NCI-H1694 (cell line): Measurements from ENCODE around the gene BAZ1B.
A peak's percentile ranks its signal among the peaks of the same experiment; 100 is the strongest.
"Not testable (repeated sequence)": the region's sequence is repeated elsewhere in the genome, so short reads cannot be mapped to it uniquely, and the experiment has no call there.

Experiments used
- DNase-seq: peaks from one replicate; lab custom pipeline; 2025; lab: John Stamatoyannopoulos, UW

BAZ1B gene

GRCh38 chr7:73504920-73505319 is 17.2 kb downstream of the BAZ1B start:
- DNase-seq, result no peak

GRCh38 chr7:73504017-73504416 is 18.1 kb downstream of the BAZ1B start:
- DNase-seq, result no peak

GRCh38 chr7:73503229-73503628 is 18.9 kb downstream of the BAZ1B start:
- no peak for DNase-seq

- no peak for DNase-seq
Measured at GRCh38 chr7:73496626-73497025, 25.5 kb downstream of the BAZ1B start.

- not testable (repeated sequence) for DNase-seq
Measured at GRCh38 chr7:73495507-73495906, 26.6 kb downstream of the BAZ1B start.

- DNase-seq, result no peak
Measured at GRCh38 chr7:73489976-73490375, 32.1 kb downstream of the BAZ1B start.

- no peak for DNase-seq
Measured at GRCh38 chr7:73487486-73487885, 34.6 kb downstream of the BAZ1B start.

- DNase-seq, result no peak
Measured at GRCh38 chr7:73483171-73483570, 38.9 kb downstream of the BAZ1B start.

GRCh38 chr7:73482746-73483145 is 39.3 kb downstream of the BAZ1B start:
- no peak for DNase-seq

GRCh38 chr7:73481521-73481920 is 40.6 kb downstream of the BAZ1B start:
- not testable (repeated sequence) for DNase-seq

GRCh38 chr7:73478549-73478948 is 43.5 kb downstream of the BAZ1B start:
- DNase-seq, result no peak

GRCh38 chr7:73477376-73477775 is 44.7 kb downstream of the BAZ1B start:
- no peak for DNase-seq

- DNase-seq, result no peak
Measured at GRCh38 chr7:73470208-73470607, 51.9 kb downstream of the BAZ1B start.

GRCh38 chr7:73467046-73467445 is 55.0 kb downstream of the BAZ1B start:
- DNase-seq, result not testable (repeated sequence)

- no peak for DNase-seq
Measured at GRCh38 chr7:73466112-73466511, 56.0 kb downstream of the BAZ1B start.

GRCh38 chr7:73463966-73464365 is 58.1 kb downstream of the BAZ1B start:
- no peak for DNase-seq

- DNase-seq, result no peak
Measured at GRCh38 chr7:73463260-73463659, 58.8 kb downstream of the BAZ1B start.

GRCh38 chr7:73461782-73462285 is 60.3 kb downstream of the BAZ1B start:
- no peak for DNase-seq

- no peak for DNase-seq
Measured at GRCh38 chr7:73454424-73454823, 67.7 kb downstream of the BAZ1B start.

GRCh38 chr7:73452999-73453635 is 69.0 kb downstream of the BAZ1B start:
- DNase-seq, result no peak

- DNase-seq, result peak; percentile 57
Measured at GRCh38 chr7:73451780-73452398, 70.2 kb downstream of the BAZ1B start.

- DNase-seq, result no peak
Measured at GRCh38 chr7:73449422-73449821, 72.7 kb downstream of the BAZ1B start.

GRCh38 chr7:73448609-73449008 is 73.5 kb downstream of the BAZ1B start:
- DNase-seq, result no peak
